SH-SY5Y (cell line): ENCODE data around the gene FXYD7.

ENCODE experiments used
- GATA2 ChIP-seq: IDR thresholded peaks from 2 replicates; pipeline ENCODE4 v1.6.1; 2011; ENCODE audit warnings: mild to moderate bottlenecking, low read depth, low read length
- GATA3 ChIP-seq: IDR thresholded peaks from 2 replicates; pipeline ENCODE4 v1.6.1; 2011; ENCODE audit warnings: low read depth, mild to moderate bottlenecking, low read length, moderate library complexity

GRCh38 chr19:35112995-35113688, 29.9 kb upstream of the FXYD7 start:
- no peak for TF ChIP-seq GATA2
- no peak for TF ChIP-seq GATA3
